Muscle layer of colon (tissue), 2 donors: Measurements from ENCODE around the gene HSPB6.

Source experiments
- H3K27ac ChIP-seq: one replicate; pipeline ENCODE4 v1.7.0; 2013; ENCODE audit warnings: low read depth, mild to moderate bottlenecking, low read length, moderate library complexity
- H3K27me3 ChIP-seq, 2 donors: one replicate each; pipeline ENCODE4 v1.7.0; 2013; ENCODE audit warnings: low read length in 2 of 2, mild to moderate bottlenecking in 2 of 2; ENCODE audit not compliant: insufficient read depth in 2 of 2, control insufficient read depth in 1 of 2
- H3K36me3 ChIP-seq: one replicate; pipeline ENCODE4 v1.7.0; 2013; ENCODE audit warnings: mild to moderate bottlenecking, low read length; ENCODE audit not compliant: insufficient read depth
- H3K4me1 ChIP-seq: one replicate; pipeline ENCODE4 v1.7.0; 2013; ENCODE audit warnings: mild to moderate bottlenecking, low read length; ENCODE audit not compliant: insufficient read depth
- H3K4me3 ChIP-seq, 2 donors: one replicate each; pipeline ENCODE4 v1.7.0; 2013; ENCODE audit warnings: low read length in 2 of 2, low read depth in 1 of 2, mild to moderate bottlenecking in 1 of 2, moderate library complexity in 1 of 2
- H3K9ac ChIP-seq: one replicate; pipeline ENCODE4 v1.7.0; 2013; ENCODE audit warnings: low read length
- H3K9me3 ChIP-seq: one replicate; pipeline ENCODE4 v1.7.0; 2013; ENCODE audit warnings: mild to moderate bottlenecking, low read length
- donor health status: abdominal sarcoma.
- donor health status: Adenocarcinoma of cecum.

HSPB6 gene

GRCh38 chr19:35746531-35746930 lies 10.3 kb downstream of the HSPB6 start:
- Histone ChIP-seq H3K4me3 (peak overlapping the region in 1 of 2 donors; percentile 94), H3K36me3 (peaks cover 6% of the 10 kb centered on the region), H3K4me1 (peaks cover 36% of the 10 kb centered on the region), H3K9me3 (no peaks in the 10 kb centered on the region), H3K9ac (peak overlapping the region; percentile 84), H3K27ac (no peak overlapping the region), H3K27me3 (no peaks in the 10 kb centered on the region)

DNA sequence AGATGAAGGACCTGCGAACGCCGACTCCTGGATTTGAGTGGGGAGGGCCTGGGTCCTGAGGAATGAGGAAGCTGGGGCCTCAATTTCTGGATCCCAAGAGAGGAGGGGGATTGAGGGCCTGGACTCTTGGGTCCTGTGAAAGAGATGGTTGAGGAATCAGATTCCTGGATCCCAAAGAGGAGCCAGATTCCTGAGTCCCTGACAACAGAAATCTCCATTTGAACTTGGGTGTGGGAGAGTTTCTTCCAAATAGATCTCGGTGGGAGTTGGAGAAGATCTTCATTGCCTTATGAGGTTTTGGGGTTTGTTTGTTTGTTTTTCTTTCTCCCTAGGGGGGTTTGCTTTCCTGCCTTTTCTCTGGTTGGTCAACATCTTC lies 10.8 kb downstream of the HSPB6 start:
- Histone ChIP-seq H3K4me1 (peaks cover 36% of the 10 kb centered on the region), H3K9ac (peak overlapping the region; percentile 84), H3K4me3 (peak overlapping the region; percentile 53 to 94), H3K36me3 (peaks cover 6% of the 10 kb centered on the region), H3K9me3 (no peaks in the 10 kb centered on the region), H3K27ac (peak overlapping the region; percentile 100), H3K27me3 (no peaks in the 10 kb centered on the region)

GRCh38 chr19:35745328-35746086 lies 11.3 kb downstream of the HSPB6 start, which contains the start of the genes PSENEN and U2AF1L4:
TSS of gene PSENEN (plus strand) at chr19:35745651. CDS start at chr19:35745931, 280 bp downstream.
TSS of gene U2AF1L4 (minus strand) at chr19:35745418. CDS start at chr19:35745391, 27 bp downstream.
- Histone ChIP-seq H3K4me3 (peak within 1 kb of the TSS; percentile 90 to 94), H3K4me1 (peaks cover 39% of the 10 kb centered on the region), H3K27ac (peak within 1 kb of the TSS; percentile 100), H3K27me3 (no peaks in the 10 kb centered on the region), H3K36me3 (peaks cover 6% of the 10 kb centered on the region), H3K9me3 (no peaks in the 10 kb centered on the region), H3K9ac (peak within 1 kb of the TSS; percentile 84)

GRCh38 chr19:35744430-35745327 lies 12.2 kb downstream of the HSPB6 start:
- Histone ChIP-seq H3K4me3 (peak overlapping the region; percentile 90 to 94), H3K27me3 (no peaks in the 10 kb centered on the region), H3K9me3 (no peaks in the 10 kb centered on the region), H3K27ac (peak overlapping the region; percentile 100), H3K36me3 (peaks cover 6% of the 10 kb centered on the region), H3K9ac (peak overlapping the region; percentile 84), H3K4me1 (peaks cover 39% of the 10 kb centered on the region)

DNA sequence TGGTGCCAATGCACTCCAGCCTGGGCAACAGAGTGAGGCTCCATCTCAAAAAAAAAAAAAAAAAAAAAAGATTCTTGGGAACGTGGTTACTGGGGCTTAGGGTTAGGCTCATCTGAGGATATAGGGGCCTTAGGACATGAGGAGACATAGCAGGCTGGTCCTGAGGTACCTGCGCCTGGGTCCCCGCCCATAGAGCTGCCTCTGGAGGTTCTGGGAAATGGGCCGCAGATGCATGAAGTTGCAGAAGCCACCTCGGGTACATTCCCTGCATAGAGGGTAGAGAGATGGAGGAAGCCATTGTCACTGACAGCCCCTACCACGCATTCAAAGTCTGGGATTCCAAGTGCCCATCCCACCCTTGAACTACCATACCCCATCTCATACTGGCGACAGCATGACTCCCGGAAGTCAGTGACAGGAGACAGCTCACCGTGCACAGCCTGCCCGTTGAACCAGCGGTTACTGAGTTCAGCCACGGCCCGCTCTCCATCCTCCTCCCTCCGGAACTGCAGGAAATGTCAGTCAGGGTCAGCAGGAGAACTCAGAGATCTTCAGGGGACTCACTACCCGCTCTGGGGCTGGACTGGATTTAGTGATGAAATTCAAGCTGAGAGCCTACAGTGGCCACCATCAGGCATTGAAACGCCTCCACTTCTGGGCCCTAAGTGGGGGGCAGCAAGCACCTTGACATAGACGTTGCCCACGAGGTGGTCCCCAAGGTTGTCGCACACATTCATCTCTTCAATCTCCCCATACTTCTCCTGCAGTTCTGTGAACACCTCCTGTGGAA lies 13.0 kb downstream of the HSPB6 start:
- Histone ChIP-seq H3K27me3 (no peaks in the 10 kb centered on the region), H3K9me3 (no peaks in the 10 kb centered on the region), H3K27ac (peak overlapping the region; percentile 100), H3K4me1 (peaks cover 36% of the 10 kb centered on the region), H3K9ac (peak overlapping the region; percentile 84), H3K36me3 (peaks cover 8% of the 10 kb centered on the region), H3K4me3 (peak overlapping the region; percentile 90 to 94)

- H3K9me3 ChIP-seq, result no peaks in the 10 kb centered on the region
- peak within 1 kb of the TSS; percentile 6 for H3K27ac ChIP-seq
- H3K36me3 ChIP-seq, result peaks cover 22% of the 10 kb centered on the region
- H3K9ac ChIP-seq, result no peak within 1 kb of the TSS
- H3K4me1 ChIP-seq, result peaks cover 33% of the 10 kb centered on the region
- H3K4me3 ChIP-seq, result no peak within 1 kb of the TSS
- no peaks in the 10 kb centered on the region for H3K27me3 ChIP-seq
Observed at GRCh38 chr19:35742121-35742724, 14.6 kb downstream of the HSPB6 start, which contains the start of gene IGFLR1. TSS of gene IGFLR1 (minus strand) at chr19:35742452. CDS start at chr19:35741180, 1,272 bp downstream.

GRCh38 chr19:35741203-35741515 lies 15.7 kb downstream of the HSPB6 start:
- peak overlapping the region; percentile 38 to 88 for H3K4me3 ChIP-seq
- no peaks in the 10 kb centered on the region for H3K9me3 ChIP-seq
- H3K9ac ChIP-seq, result peak overlapping the region; percentile 57
- peak overlapping the region; percentile 76 for H3K27ac ChIP-seq
- H3K4me1 ChIP-seq, result peaks cover 25% of the 10 kb centered on the region
- H3K27me3 ChIP-seq, result no peaks in the 10 kb centered on the region
- H3K36me3 ChIP-seq, result peaks cover 33% of the 10 kb centered on the region

GRCh38 chr19:35740423-35741202 lies 16.2 kb downstream of the HSPB6 start:
- H3K4me1 ChIP-seq, result peaks cover 21% of the 10 kb centered on the region
- H3K9ac ChIP-seq, result peak overlapping the region; percentile 57

DNA sequence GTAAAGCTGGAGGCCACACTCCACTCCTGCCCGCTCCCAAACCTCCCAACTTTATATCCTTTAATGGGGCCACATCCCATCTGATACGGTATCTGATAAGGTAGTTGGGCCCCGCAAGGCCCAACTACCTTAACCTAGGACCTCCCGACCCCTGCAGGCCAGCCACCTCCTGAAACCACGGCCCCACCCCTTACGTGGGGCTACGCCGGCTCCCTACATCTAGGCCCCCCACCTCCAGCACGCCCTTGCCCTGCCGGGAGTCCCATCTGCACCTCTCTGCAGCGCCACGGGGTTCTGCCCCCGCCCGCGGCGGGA lies 16.8 kb downstream of the HSPB6 start:
- H3K9ac ChIP-seq, result peak overlapping the region; percentile 42

More at GRCh38 chr19:35740423-35741202, 16.2 kb downstream of the HSPB6 start:
- H3K4me3 ChIP-seq, result peak overlapping the region; percentile 60 to 88
- peaks cover 37% of the 10 kb centered on the region for H3K36me3 ChIP-seq
- H3K27me3 ChIP-seq, result no peaks in the 10 kb centered on the region
- peak overlapping the region; percentile 76 for H3K27ac ChIP-seq
- H3K9me3 ChIP-seq, result no peaks in the 10 kb centered on the region

More for the DNA sequence above, 16.8 kb downstream of the HSPB6 start:
- Histone ChIP-seq H3K4me1 (peaks cover 21% of the 10 kb centered on the region), H3K4me3 (peak overlapping the region; percentile 60 to 70), H3K36me3 (peaks cover 43% of the 10 kb centered on the region), H3K27me3 (no peaks in the 10 kb centered on the region), H3K9me3 (no peaks in the 10 kb centered on the region), H3K27ac (peak overlapping the region; percentile 72)
